Measurements from ENCODE around the gene RNF212B.

The RNF212B gene

GRCh38 chr14:23320584-23321571, 83.1 kb downstream of the RNF212B start, which contains the start of gene PABPN1:
Gene PABPN1, plus strand, starts transcription at chr14:23321457. Its CDS starts 13 bp downstream, at chr14:23321470.
- DNase-seq (ENCODE audit: low read depth), result peak; percentile 100

- peak; percentile 31 for DNase-seq (ENCODE audit: low read depth)
These were observed 84.1 kb downstream of the RNF212B start for GRCh38 chr14:23321572-23322547.

Measured in fibroblast of gingiva (primary cell).